NB4 (cell line): Measurements from ENCODE around the gene ABCD1.

Experiments used
- POLR2A ChIP-seq: IDR thresholded peaks from 2 replicates; pipeline ENCODE4 v1.6.1; 2011; ENCODE audit warnings: mild to moderate bottlenecking; ENCODE audit not compliant: insufficient read length; ENCODE audit errors: extremely low read depth
- TF ChIP-seq, protein P1 (sequence below): IDR thresholded peaks from one replicate; pipeline ENCODE4 v1.5.1; 2012; ENCODE audit warnings: low read depth, low read length
- TF ChIP-seq, protein P2 (sequence below): IDR thresholded peaks from 2 replicates; pipeline ENCODE4 v1.6.1; 2011; ENCODE audit warnings: low read depth, low read length

DNA sequence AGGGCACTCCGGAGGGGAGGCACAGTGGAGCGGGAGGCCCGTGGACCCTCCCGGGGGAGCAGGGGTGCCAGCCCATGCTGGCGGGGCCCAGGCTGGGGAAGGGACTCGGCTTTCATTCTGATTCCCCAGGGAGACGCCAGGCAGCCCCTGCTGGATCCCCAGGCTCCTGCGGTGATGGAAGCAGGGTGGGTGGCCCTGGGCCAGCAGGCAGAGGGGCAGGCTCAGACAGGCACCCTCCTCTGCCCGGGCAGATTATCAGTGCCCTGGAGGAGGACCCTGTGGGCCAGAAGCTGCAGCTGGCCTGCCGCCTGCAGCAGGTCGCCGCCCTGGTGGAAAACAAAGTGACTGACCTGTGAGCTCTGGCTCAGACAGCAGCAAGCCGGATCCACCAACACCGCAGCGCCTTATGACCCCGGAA is 54.0 kb downstream of the ABCD1 start:
- no peak for TF ChIP-seq POLR2A
- TF ChIP-seq, protein P1, sequence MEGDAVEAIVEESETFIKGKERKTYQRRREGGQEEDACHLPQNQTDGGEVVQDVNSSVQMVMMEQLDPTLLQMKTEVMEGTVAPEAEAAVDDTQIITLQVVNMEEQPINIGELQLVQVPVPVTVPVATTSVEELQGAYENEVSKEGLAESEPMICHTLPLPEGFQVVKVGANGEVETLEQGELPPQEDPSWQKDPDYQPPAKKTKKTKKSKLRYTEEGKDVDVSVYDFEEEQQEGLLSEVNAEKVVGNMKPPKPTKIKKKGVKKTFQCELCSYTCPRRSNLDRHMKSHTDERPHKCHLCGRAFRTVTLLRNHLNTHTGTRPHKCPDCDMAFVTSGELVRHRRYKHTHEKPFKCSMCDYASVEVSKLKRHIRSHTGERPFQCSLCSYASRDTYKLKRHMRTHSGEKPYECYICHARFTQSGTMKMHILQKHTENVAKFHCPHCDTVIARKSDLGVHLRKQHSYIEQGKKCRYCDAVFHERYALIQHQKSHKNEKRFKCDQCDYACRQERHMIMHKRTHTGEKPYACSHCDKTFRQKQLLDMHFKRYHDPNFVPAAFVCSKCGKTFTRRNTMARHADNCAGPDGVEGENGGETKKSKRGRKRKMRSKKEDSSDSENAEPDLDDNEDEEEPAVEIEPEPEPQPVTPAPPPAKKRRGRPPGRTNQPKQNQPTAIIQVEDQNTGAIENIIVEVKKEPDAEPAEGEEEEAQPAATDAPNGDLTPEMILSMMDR: peak; percentile 16
- TF ChIP-seq, protein P2, sequence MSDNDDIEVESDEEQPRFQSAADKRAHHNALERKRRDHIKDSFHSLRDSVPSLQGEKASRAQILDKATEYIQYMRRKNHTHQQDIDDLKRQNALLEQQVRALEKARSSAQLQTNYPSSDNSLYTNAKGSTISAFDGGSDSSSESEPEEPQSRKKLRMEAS: no peak
